ENCODE data around the gene KCNQ1.

DNA sequence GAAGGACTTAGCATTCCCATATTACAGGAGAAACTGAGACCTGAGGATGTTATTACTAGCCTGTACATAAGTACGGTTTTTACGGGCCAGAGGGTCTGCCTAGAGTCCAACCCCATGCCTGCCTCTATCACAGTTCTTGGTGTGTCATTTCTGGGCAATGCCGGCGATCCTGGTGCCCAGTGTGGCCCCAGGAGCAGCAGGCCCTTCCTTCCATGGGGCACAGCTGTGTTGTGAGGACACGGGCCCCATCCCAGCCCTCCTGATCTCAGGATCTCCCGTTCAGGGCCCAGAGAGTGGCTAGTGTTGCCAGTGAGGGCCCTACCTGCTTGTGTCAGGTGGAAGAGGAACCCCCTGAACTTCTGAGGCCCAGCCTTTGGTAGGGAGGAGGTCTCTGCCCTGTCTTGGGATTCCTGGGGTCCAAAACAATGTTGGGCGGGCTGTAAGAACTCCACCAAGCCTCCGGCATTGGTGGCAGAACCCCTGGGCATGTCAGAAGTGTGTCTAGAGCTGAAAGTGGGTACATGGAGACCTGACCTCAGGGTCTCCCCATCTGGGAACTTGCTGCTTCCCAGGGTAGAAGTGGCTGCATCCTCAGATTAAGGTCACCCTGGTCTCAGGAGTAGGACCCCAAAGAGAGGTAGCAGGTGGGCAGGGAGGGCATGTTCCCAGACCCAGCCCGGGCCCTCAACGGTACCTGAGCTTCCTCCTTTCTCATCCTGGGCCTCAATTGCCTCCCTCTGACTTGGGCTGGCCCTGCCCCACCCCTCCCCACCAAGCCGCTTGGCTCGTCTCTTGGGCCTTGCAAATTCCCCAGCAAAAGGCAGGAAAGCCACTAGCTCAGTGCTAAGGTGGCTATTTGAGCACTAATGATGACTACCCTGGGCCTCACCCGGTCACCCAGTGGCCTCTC, 329.6 kb downstream of the KCNQ1 start:
- no peak for TF ChIP-seq ZNF720 (CRISPR knock-in tag; IDR thresholded peaks at IDR 0.05)
- TF ChIP-seq, protein P1, sequence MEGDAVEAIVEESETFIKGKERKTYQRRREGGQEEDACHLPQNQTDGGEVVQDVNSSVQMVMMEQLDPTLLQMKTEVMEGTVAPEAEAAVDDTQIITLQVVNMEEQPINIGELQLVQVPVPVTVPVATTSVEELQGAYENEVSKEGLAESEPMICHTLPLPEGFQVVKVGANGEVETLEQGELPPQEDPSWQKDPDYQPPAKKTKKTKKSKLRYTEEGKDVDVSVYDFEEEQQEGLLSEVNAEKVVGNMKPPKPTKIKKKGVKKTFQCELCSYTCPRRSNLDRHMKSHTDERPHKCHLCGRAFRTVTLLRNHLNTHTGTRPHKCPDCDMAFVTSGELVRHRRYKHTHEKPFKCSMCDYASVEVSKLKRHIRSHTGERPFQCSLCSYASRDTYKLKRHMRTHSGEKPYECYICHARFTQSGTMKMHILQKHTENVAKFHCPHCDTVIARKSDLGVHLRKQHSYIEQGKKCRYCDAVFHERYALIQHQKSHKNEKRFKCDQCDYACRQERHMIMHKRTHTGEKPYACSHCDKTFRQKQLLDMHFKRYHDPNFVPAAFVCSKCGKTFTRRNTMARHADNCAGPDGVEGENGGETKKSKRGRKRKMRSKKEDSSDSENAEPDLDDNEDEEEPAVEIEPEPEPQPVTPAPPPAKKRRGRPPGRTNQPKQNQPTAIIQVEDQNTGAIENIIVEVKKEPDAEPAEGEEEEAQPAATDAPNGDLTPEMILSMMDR (CRISPR knock-in tag; IDR thresholded peaks at IDR 0.05), result no peak
- TF ChIP-seq CHD2 (IDR thresholded peaks at IDR 0.05; ENCODE audit: low read depth, low read length), result no peak
- no peak for TF ChIP-seq ZNF441 (CRISPR knock-in tag; IDR thresholded peaks at IDR 0.05; ENCODE audit: borderline replicate concordance)
- no peak for TF ChIP-seq KDM5A (IDR thresholded peaks at IDR 0.05; ENCODE audit: borderline replicate concordance, low read length)
- TF ChIP-seq, protein P2, sequence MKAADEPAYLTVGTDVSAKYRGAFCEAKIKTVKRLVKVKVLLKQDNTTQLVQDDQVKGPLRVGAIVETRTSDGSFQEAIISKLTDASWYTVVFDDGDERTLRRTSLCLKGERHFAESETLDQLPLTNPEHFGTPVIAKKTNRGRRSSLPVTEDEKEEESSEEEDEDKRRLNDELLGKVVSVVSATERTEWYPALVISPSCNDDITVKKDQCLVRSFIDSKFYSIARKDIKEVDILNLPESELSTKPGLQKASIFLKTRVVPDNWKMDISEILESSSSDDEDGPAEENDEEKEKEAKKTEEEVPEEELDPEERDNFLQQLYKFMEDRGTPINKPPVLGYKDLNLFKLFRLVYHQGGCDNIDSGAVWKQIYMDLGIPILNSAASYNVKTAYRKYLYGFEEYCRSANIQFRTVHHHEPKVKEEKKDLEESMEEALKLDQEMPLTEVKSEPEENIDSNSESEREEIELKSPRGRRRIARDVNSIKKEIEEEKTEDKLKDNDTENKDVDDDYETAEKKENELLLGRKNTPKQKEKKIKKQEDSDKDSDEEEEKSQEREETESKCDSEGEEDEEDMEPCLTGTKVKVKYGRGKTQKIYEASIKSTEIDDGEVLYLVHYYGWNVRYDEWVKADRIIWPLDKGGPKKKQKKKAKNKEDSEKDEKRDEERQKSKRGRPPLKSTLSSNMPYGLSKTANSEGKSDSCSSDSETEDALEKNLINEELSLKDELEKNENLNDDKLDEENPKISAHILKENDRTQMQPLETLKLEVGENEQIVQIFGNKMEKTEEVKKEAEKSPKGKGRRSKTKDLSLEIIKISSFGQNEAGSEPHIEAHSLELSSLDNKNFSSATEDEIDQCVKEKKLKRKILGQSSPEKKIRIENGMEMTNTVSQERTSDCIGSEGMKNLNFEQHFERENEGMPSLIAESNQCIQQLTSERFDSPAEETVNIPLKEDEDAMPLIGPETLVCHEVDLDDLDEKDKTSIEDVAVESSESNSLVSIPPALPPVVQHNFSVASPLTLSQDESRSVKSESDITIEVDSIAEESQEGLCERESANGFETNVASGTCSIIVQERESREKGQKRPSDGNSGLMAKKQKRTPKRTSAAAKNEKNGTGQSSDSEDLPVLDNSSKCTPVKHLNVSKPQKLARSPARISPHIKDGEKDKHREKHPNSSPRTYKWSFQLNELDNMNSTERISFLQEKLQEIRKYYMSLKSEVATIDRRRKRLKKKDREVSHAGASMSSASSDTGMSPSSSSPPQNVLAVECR (CRISPR knock-in tag; IDR thresholded peaks at IDR 0.05; ENCODE audit: borderline replicate concordance), result no peak

Data from HepG2 (cell line).